Measurements from ENCODE around the gene KDM1B.

The KDM1B gene

GRCh38 chr6:18214003-18214402, 58.8 kb downstream of the KDM1B start:
- no peak for ATAC-seq
- TF ChIP-seq TCF4 (CRISPR knock-in tag; IDR thresholded peaks at IDR 0.05; ENCODE audit: borderline replicate concordance) (no peak), TOX (CRISPR knock-in tag; IDR thresholded peaks at IDR 0.05; ENCODE audit: borderline replicate concordance) (no peak), ESRRG (CRISPR knock-in tag; IDR thresholded peaks at IDR 0.05) (no peak), ZNF8 (CRISPR knock-in tag; IDR thresholded peaks at IDR 0.05) (no peak), POU6F1 (CRISPR knock-in tag; IDR thresholded peaks at IDR 0.05; ENCODE audit: borderline replicate concordance, low read depth) (no peak), ZC3H10 (CRISPR knock-in tag; IDR thresholded peaks at IDR 0.05) (no peak), GLIS3 (CRISPR knock-in tag; IDR thresholded peaks at IDR 0.05) (no peak), ZFP30 (CRISPR knock-in tag; IDR thresholded peaks at IDR 0.05) (no peak), BACH2 (CRISPR knock-in tag; IDR thresholded peaks at IDR 0.05; ENCODE audit: borderline replicate concordance) (no peak), PATZ1 (CRISPR knock-in tag; IDR thresholded peaks at IDR 0.05; ENCODE audit: borderline replicate concordance) (no peak), RARB (CRISPR knock-in tag; IDR thresholded peaks at IDR 0.05) (no peak), ZFP3 (CRISPR knock-in tag; IDR thresholded peaks at IDR 0.05) (no peak), ZNF70 (CRISPR knock-in tag; IDR thresholded peaks at IDR 0.05) (no peak), ZNF565 (CRISPR knock-in tag; conservative IDR thresholded peaks at IDR 0.05; ENCODE audit: low read depth) (no peak), CSDC2 (CRISPR knock-in tag; IDR thresholded peaks at IDR 0.05) (no peak), OSR1 (CRISPR knock-in tag; IDR thresholded peaks at IDR 0.05) (no peak), TSHZ2 (CRISPR knock-in tag; IDR thresholded peaks at IDR 0.05) (no peak)

- ATAC-seq, result no peak
- no peak for TF ChIP-seq ZC3H10 (CRISPR knock-in tag; IDR thresholded peaks at IDR 0.05)
- no peak for TF ChIP-seq GLIS3 (CRISPR knock-in tag; IDR thresholded peaks at IDR 0.05)
- TF ChIP-seq BACH2 (CRISPR knock-in tag; IDR thresholded peaks at IDR 0.05; ENCODE audit: borderline replicate concordance), result no peak
- TF ChIP-seq TCF4 (CRISPR knock-in tag; IDR thresholded peaks at IDR 0.05; ENCODE audit: borderline replicate concordance), result no peak
- TF ChIP-seq ZNF8 (CRISPR knock-in tag; IDR thresholded peaks at IDR 0.05), result no peak
- no peak for TF ChIP-seq ZNF565 (CRISPR knock-in tag; conservative IDR thresholded peaks at IDR 0.05; ENCODE audit: low read depth)
- TF ChIP-seq ZNF70 (CRISPR knock-in tag; IDR thresholded peaks at IDR 0.05), result no peak
- no peak for TF ChIP-seq TOX (CRISPR knock-in tag; IDR thresholded peaks at IDR 0.05; ENCODE audit: borderline replicate concordance)
- TF ChIP-seq ARNTL (CRISPR knock-in tag; IDR thresholded peaks at IDR 0.05; ENCODE audit: borderline replicate concordance, low read depth), result no peak
- no peak for TF ChIP-seq PPARA (CRISPR knock-in tag; IDR thresholded peaks at IDR 0.05; ENCODE audit: borderline replicate concordance)
- no peak for TF ChIP-seq ESRRG (CRISPR knock-in tag; IDR thresholded peaks at IDR 0.05)
- no peak for TF ChIP-seq OSR1 (CRISPR knock-in tag; IDR thresholded peaks at IDR 0.05)
- TF ChIP-seq ZFP3 (CRISPR knock-in tag; IDR thresholded peaks at IDR 0.05), result no peak
- TF ChIP-seq CREB5 (CRISPR knock-in tag; IDR thresholded peaks at IDR 0.05; ENCODE audit: low read depth), result no peak
- no peak for TF ChIP-seq CSRNP3 (CRISPR knock-in tag; IDR thresholded peaks at IDR 0.05)
Measured at GRCh38 chr6:18215436-18215835, 60.2 kb downstream of the KDM1B start.

- no peak for TF ChIP-seq TOX (CRISPR knock-in tag; IDR thresholded peaks at IDR 0.05; ENCODE audit: borderline replicate concordance)
- no peak for TF ChIP-seq CREB5 (CRISPR knock-in tag; IDR thresholded peaks at IDR 0.05; ENCODE audit: low read depth)
- no peak for TF ChIP-seq SNAI2 (CRISPR knock-in tag; IDR thresholded peaks at IDR 0.05)
- no peak for TF ChIP-seq ARNTL (CRISPR knock-in tag; IDR thresholded peaks at IDR 0.05; ENCODE audit: borderline replicate concordance, low read depth)
- no peak for TF ChIP-seq CSDC2 (CRISPR knock-in tag; IDR thresholded peaks at IDR 0.05)
- no peak for TF ChIP-seq PATZ1 (CRISPR knock-in tag; IDR thresholded peaks at IDR 0.05; ENCODE audit: borderline replicate concordance)
- ATAC-seq, result peak; percentile 73
Measured at GRCh38 chr6:18216411-18216810, 61.2 kb downstream of the KDM1B start.
